GM12878 (cell line): Measurements from ENCODE around the gene CHCHD6. TPM values are rescaled to one million over a fixed set of nuclear protein-coding genes. Genes with fewer than 3 reads are reported as not detected.

Experiments
- ATAC-seq: fragments of 200-7000 bp; cut with Tn5 transposase; 3 replicates; pipeline ENCODE4 v1.9.1; 2020; ENCODE audit warnings: mild to moderate bottlenecking, moderate library complexity
- BruUV-seq: library from RNA; stranded (reverse); fragments of 400-500 nt; replicated peaks from 2 replicates; lab custom pipeline; 2021; lab: Mats Ljungman, UMichigan
- CTCF ChIA-PET: fragments of 300-600 bp; sonication (Branson Sonifier 250); formaldehyde crosslinking; extraction: SDS; loops from one replicate; lab custom pipeline; 2021; ENCODE audit warnings: inconsistent platforms; lab: Yijun Ruan, JAX
- POLR2A ChIA-PET: fragments of 350-600 bp; formaldehyde crosslinking; extraction: SDS; loops from one replicate; lab custom pipeline; 2021; ENCODE audit warnings: inconsistent platforms; lab: Charles Lee
- RAD21 ChIA-PET: fragments of 300-600 bp; sonication (Branson Sonifier 250); formaldehyde crosslinking; loops from one replicate; lab custom pipeline; 2023; ENCODE audit warnings: antibody characterized with exemption; ENCODE audit not compliant: unreplicated experiment; lab: Charles Lee
- SMC1A ChIA-PET: fragments of 300-600 bp; sonication (Branson Sonifier 250); formaldehyde crosslinking; loops from one replicate; lab custom pipeline; 2023; ENCODE audit not compliant: unreplicated experiment, uncharacterized antibody; lab: Charles Lee
- DNase-seq: peaks from one replicate; pipeline ENCODE4 v3.0.0-alpha.2; 2011; ENCODE audit warnings: low read depth, low spot score
- FAIRE-seq: peaks from 3 replicates; lab custom pipeline; 2011; peaks lifted over from hg19 to GRCh38; lab: Jason Lieb, UNC
- H2AFZ ChIP-seq: 2 replicates; pipeline ENCODE4 v1.6.0; 2011; ENCODE audit warnings: low read depth, low read length, control low read depth; ENCODE audit not compliant: control insufficient read depth
- H3K27ac ChIP-seq: 2 replicates; pipeline ENCODE4 v1.5.1; 2011; ENCODE audit warnings: control low read depth; ENCODE audit not compliant: control insufficient read depth, insufficient read depth
- H3K27me3 ChIP-seq, 2 experiments: replicated peaks in 1 of 2; 2 replicates each; pipeline versions ENCODE4 v1.6.0 to v1.6.1; 2011; ENCODE audit warnings: low read length in 1 of 2; ENCODE audit not compliant: control insufficient read depth in 2 of 2, insufficient read depth in 2 of 2
- H3K36me3 ChIP-seq, 2 experiments: 2 replicates each; pipeline ENCODE4 v1.5.1; 2011; ENCODE audit warnings: low read length in 1 of 2; ENCODE audit not compliant: control insufficient read depth in 2 of 2, insufficient read depth in 2 of 2
- H3K4me1 ChIP-seq: 2 replicates; pipeline ENCODE4 v1.6.1; 2011; ENCODE audit warnings: mild to moderate bottlenecking, low read length, moderate library complexity, mixed read lengths; ENCODE audit not compliant: control insufficient read depth, insufficient read depth
- H3K4me2 ChIP-seq: 2 replicates; pipeline ENCODE4 v1.6.0; 2011; ENCODE audit warnings: control low read depth; ENCODE audit not compliant: control insufficient read depth, insufficient read depth
- H3K4me3 ChIP-seq: fragments of 200-600 bp; sonication (generic); 2 replicates; pipeline ENCODE4 v1.5.1; 2016
- H3K79me2 ChIP-seq: 2 replicates; pipeline ENCODE4 v1.6.0; 2011; ENCODE audit warnings: low read length; ENCODE audit not compliant: control insufficient read depth, insufficient read depth
- H3K9ac ChIP-seq: 2 replicates; pipeline ENCODE4 v1.8.0; 2011; ENCODE audit warnings: low read length, control low read depth, mixed read lengths; ENCODE audit not compliant: control insufficient read depth, insufficient read depth
- H3K9me3 ChIP-seq: replicated peaks from 3 replicates; pipeline ENCODE4 v1.5.1; 2011; ENCODE audit warnings: mild to moderate bottlenecking, low read length; ENCODE audit not compliant: control insufficient read depth, insufficient read depth
- H4K20me1 ChIP-seq: 2 replicates; pipeline ENCODE4 v1.6.0; 2011; ENCODE audit not compliant: control insufficient read depth, insufficient read depth
- BCL11A ChIP-seq: IDR thresholded peaks from 2 replicates; pipeline ENCODE4 v1.6.1; 2011; ENCODE audit warnings: low read depth, low read length
- BMI1 ChIP-seq: fragments of 450-650 bp; IDR thresholded peaks from 2 replicates; pipeline ENCODE4 v1.6.1; 2016; ENCODE audit warnings: mild to moderate bottlenecking, moderate library complexity, borderline replicate concordance
- CHD1 ChIP-seq: IDR thresholded peaks from 2 replicates; pipeline ENCODE4 v1.6.1; 2012; ENCODE audit warnings: low read depth, low read length, improper control_type of control experiment
- HDGF ChIP-seq: fragments of 450-650 bp; IDR thresholded peaks from 2 replicates; pipeline ENCODE4 v1.6.1; 2016; ENCODE audit warnings: antibody characterized with exemption
- KLF5 ChIP-seq: fragments of 450-650 bp; IDR thresholded peaks from 2 replicates; pipeline ENCODE4 v1.6.1; 2014; ENCODE audit warnings: mild to moderate bottlenecking; ENCODE audit not compliant: partially characterized antibody
- PBX3 ChIP-seq: IDR thresholded peaks from 2 replicates; pipeline ENCODE4 v1.6.1; 2011; ENCODE audit warnings: mild to moderate bottlenecking, low read depth, low read length, moderate library complexity; ENCODE audit not compliant: insufficient replicate concordance
- POU2F2 ChIP-seq: IDR thresholded peaks from 3 replicates; pipeline ENCODE4 v1.6.1; 2011; ENCODE audit warnings: low read depth, mild to moderate bottlenecking, low read length, borderline replicate concordance
- RB1 ChIP-seq: fragments of 450-650 bp; formaldehyde crosslinking; IDR thresholded peaks from 2 replicates; pipeline ENCODE4 v1.6.1; 2017; ENCODE audit warnings: mild to moderate bottlenecking, borderline replicate concordance
- RCOR1 ChIP-seq: conservative IDR thresholded peaks from 2 replicates; pipeline ENCODE4 v1.6.1; 2012; ENCODE audit warnings: low read depth, low read length, improper control_type of control experiment
- SMC3 ChIP-seq: IDR thresholded peaks from 2 replicates; pipeline ENCODE4 v1.6.1; 2011; ENCODE audit warnings: low read length, improper control_type of control experiment, borderline replicate concordance
- SPI1 ChIP-seq: IDR thresholded peaks from 2 replicates; pipeline ENCODE4 v1.6.1; 2011; ENCODE audit warnings: low read depth, mild to moderate bottlenecking, low read length, moderate library complexity, borderline replicate concordance; ENCODE audit not compliant: insufficient read depth
- WRNIP1 ChIP-seq: IDR thresholded peaks from 2 replicates; pipeline ENCODE4 v1.6.1; 2011; ENCODE audit warnings: low read depth, low read length, improper control_type of control experiment, borderline replicate concordance
- WGBS: methylation state at CpG from one replicate; pipeline ENCODE4 v1.1.6; 2016; ENCODE audit warnings: low lambda C conversion rate; ENCODE audit not compliant: insufficient replicate concordance, insufficient coverage; ENCODE audit errors: missing lambda C conversion rate; 5-methylcytosine and 5-hydroxymethylcytosine counted together
- in situ Hi-C: fragments of 300-500 bp; cut with MboI; formaldehyde crosslinking; loops from 9 replicates; pipeline ENCODE4 v1.14.3; 2018; ENCODE audit warnings: mixed read lengths
- intact Hi-C: fragments of 100-400 bp; cut with micrococcal nuclease; formaldehyde crosslinking; loops from one replicate; pipeline ENCODE4 v1.14.2; 2022; ENCODE audit not compliant: unreplicated experiment
- polyA plus RNA-seq, 11 experiments: library from polyadenylated mRNA; depleted of rRNA in 4 of 11; unstranded in 6 of 11; stranded (reverse) in 5 of 11; fragments of >200 nt; fragmentation: Nextera tagmentation in 4 of 11; fragmentation: Illumina TruSeq in 1 of 11; extraction: Ambion mirVana in 4 of 11; extraction: Trizol in 1 of 11; gene quantifications; 1 replicate in 1 of 11; 2 replicates in 10 of 11; pipeline versions ENCODE4 v1.2.1 to v1.2.3, GENCODE V29; 2011 to 2016; ENCODE audit warnings: inconsistent platforms in 2 of 11, missing spikeins in 2 of 11, low read depth in 1 of 11
- total RNA-seq, 4 experiments: library from RNA; depleted of rRNA in 3 of 4; stranded (reverse); fragments of >200 nt in 3 of 4; fragmentation: Illumina TruSeq in 1 of 4; extraction: Trizol in 1 of 4; gene quantifications; 2 replicates each; pipeline versions ENCODE4 v1.2.1 to v1.2.3, GENCODE V29; 2013 to 2021
- TF ChIP-seq, protein P1 (sequence below): fragments of 450-650 bp; IDR thresholded peaks from 2 replicates; pipeline ENCODE4 v1.6.1; 2014; ENCODE audit warnings: mild to moderate bottlenecking

CHCHD6 gene
- total and polyA plus RNA-seq, 10 of the 15 experiments (the other 5 are each of a cell fraction or from before 2014, with no cell fraction given): 2.7 to 16.7 (median 12.3) TPM

GRCh38 chr3:126658584-126658983 is 45.5 kb upstream of the CHCHD6 start (continued):
- TF ChIP-seq SMC3 (no peak), WRNIP1 (no peak), RCOR1 (no peak)

DNA sequence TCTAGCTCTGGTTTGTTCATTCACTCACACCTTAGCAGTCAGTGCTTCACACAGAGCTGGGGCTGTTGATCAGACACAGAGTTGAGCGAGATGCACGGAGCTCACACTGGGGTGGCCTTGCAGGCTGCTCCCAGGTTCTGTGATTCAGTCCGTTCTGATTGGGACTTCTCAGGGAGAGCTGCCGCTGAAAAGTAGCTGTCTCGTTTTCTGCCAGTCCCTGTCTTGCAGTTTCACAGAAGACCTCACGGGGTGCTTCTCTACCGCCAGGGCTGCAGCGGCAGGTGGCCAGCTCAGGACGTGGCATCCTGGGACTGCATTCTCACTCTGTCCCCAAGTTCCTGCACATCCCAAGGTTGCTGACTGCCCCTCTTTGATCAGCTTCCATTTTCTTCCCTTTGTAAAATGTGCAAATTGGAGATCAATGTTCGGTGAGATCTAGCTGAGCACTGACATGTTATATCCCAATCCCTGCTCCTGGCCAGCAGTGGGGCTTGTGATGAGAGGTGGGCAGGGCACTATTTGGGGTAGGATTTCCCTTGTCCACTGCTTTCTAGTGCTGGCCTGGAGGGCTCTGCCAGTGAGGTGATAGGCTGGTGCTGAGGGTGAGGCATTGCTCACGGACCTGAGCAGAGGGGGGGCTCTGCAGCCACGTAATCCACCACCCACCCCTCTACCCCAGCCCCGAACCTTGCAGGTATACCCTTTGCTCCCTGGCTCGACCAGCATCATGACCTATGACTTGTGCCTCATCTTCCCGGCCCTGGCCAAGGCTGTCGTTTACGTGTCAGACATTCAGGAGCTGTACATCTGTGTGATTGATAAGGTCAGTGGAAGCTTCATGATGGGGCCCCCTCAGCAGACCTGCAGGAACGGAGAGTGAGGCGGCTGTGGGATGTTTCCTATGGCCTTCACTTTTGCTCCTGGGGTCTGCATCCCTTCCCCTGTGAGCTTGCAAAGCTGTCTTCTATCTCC is 43.8 kb upstream of the CHCHD6 start:
- no peaks in the 10 kb centered on the region for H3K36me3 ChIP-seq
- H3K4me1 ChIP-seq: no peaks in the 10 kb centered on the region
- no peaks in the 10 kb centered on the region for H3K79me2 ChIP-seq
- no peak for ATAC-seq
- H3K9ac ChIP-seq: no peak overlapping the region
- no TSS peak for BruUV-seq
- no peak overlapping the region for H3K4me3 ChIP-seq
- H3K4me2 ChIP-seq: no peak overlapping the region
- SMC1A ChIA-PET: interaction anchor here (0.7 kb wide), 1 partner anchor 13 kb away, joined by 3 read pairs; no protein-coding TSS in a partner anchor
- in situ Hi-C loops: no loop called here
- FAIRE-seq: no peak
- intact Hi-C loops: no loop called here
- H3K9me3 ChIP-seq: no peaks in the 10 kb centered on the region; the same call in 2 of the 3 replicates
- TF ChIP-seq RB1 (no peak), SPI1 (no peak), BCL11A (no peak), BMI1 (no peak), POU2F2 (no peak), CHD1 (no peak), HDGF (no peak), PBX3 (no peak), KLF5 (no peak)
- TF ChIP-seq, protein P1, sequence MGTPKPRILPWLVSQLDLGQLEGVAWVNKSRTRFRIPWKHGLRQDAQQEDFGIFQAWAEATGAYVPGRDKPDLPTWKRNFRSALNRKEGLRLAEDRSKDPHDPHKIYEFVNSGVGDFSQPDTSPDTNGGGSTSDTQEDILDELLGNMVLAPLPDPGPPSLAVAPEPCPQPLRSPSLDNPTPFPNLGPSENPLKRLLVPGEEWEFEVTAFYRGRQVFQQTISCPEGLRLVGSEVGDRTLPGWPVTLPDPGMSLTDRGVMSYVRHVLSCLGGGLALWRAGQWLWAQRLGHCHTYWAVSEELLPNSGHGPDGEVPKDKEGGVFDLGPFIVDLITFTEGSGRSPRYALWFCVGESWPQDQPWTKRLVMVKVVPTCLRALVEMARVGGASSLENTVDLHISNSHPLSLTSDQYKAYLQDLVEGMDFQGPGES: no peak
- no peak overlapping the region for H2AFZ ChIP-seq
- DNase-seq: no peak
- H3K27ac ChIP-seq: no peak overlapping the region
- POLR2A ChIA-PET: no interaction called here
- RAD21 ChIA-PET: no interaction called here
- no peaks in the 10 kb centered on the region for H4K20me1 ChIP-seq
- CTCF ChIA-PET: interaction anchor here (0.7 kb wide), 1 partner anchor 19 kb away, joined by 3 read pairs; no protein-coding TSS in a partner anchor
- peaks cover 2 to 3% of the 10 kb centered on the region in 2 experiments; a peak in 3 of 4 replicates for H3K27me3 ChIP-seq
- 43% methylated on average over 19 of the region's 19 CpGs for WGBS
